ENCODE data around the gene TELO2. TPM values are rescaled to one million over a fixed set of nuclear protein-coding genes. Genes with fewer than 3 reads are reported as not detected.

TELO2 gene
- total RNA-seq, 2 donors from 2014 or later, result 24.8 to 27.9 TPM

GRCh38 chr16:1519831-1520230 lies 26.7 kb downstream of the TELO2 start:
- H3K9me3 ChIP-seq, result no peaks in the 10 kb centered on the region
- ATAC-seq (ENCODE audit: insufficient number of reproducible peaks, low FRiP score, low read depth) (no peak), DNase-seq (ENCODE audit: low spot score) (no peak)
- no peaks in the 10 kb centered on the region for H3K27me3 ChIP-seq (replicated peaks; ENCODE audit: insufficient read depth)
- no peak overlapping the region for H3K4me3 ChIP-seq
- H3K27ac ChIP-seq, result no peak overlapping the region
- H3K4me1 ChIP-seq (ENCODE audit: control insufficient read depth in 1 of 2, low read depth in 2 of 2), result no peaks in the 10 kb centered on the region
- no peak for TF ChIP-seq CTCF (IDR thresholded peaks at IDR 0.05)
- peaks cover 18% of the 10 kb centered on the region for H3K36me3 ChIP-seq

- ATAC-seq (ENCODE audit: insufficient number of reproducible peaks, low FRiP score, low read depth), result no peak
- H3K4me1 ChIP-seq (ENCODE audit: control insufficient read depth in 1 of 2, low read depth in 2 of 2), result no peaks in the 10 kb centered on the region
- H3K36me3 ChIP-seq, result peaks cover 18% of the 10 kb centered on the region
- H3K27ac ChIP-seq, result no peak overlapping the region
- H3K4me3 ChIP-seq, result no peak overlapping the region
- H3K27me3 ChIP-seq (replicated peaks; ENCODE audit: insufficient read depth), result no peaks in the 10 kb centered on the region
- TF ChIP-seq CTCF (IDR thresholded peaks at IDR 0.05), result no peak
- no peaks in the 10 kb centered on the region for H3K9me3 ChIP-seq
- DNase-seq (ENCODE audit: low spot score), result no peak
Observed at GRCh38 chr16:1520461-1520860, 27.3 kb downstream of the TELO2 start.

- Histone ChIP-seq H3K36me3 (peaks cover 9% of the 10 kb centered on the region), H3K27me3 (replicated peaks; ENCODE audit: insufficient read depth) (no peaks in the 10 kb centered on the region), H3K4me3 (no peak overlapping the region), H3K27ac (no peak overlapping the region), H3K9me3 (no peaks in the 10 kb centered on the region), H3K4me1 (ENCODE audit: control insufficient read depth in 1 of 2, low read depth in 2 of 2) (no peaks in the 10 kb centered on the region)
- ATAC-seq (ENCODE audit: insufficient number of reproducible peaks, low FRiP score, low read depth) (no peak), DNase-seq (ENCODE audit: low spot score) (no peak)
- no peak for TF ChIP-seq CTCF (IDR thresholded peaks at IDR 0.05)
Observed at GRCh38 chr16:1523581-1524245, 30.6 kb downstream of the TELO2 start.

- H3K4me1 ChIP-seq (ENCODE audit: control insufficient read depth in 1 of 2, low read depth in 2 of 2), result no peaks in the 10 kb centered on the region
- TF ChIP-seq CTCF (IDR thresholded peaks at IDR 0.05), result no peak
- ATAC-seq (ENCODE audit: insufficient number of reproducible peaks, low FRiP score, low read depth) (no peak), DNase-seq (ENCODE audit: low spot score) (no peak)
- no peak overlapping the region for H3K4me3 ChIP-seq
- H3K9me3 ChIP-seq, result no peaks in the 10 kb centered on the region
- H3K27me3 ChIP-seq (replicated peaks; ENCODE audit: insufficient read depth), result no peaks in the 10 kb centered on the region
- H3K36me3 ChIP-seq, result peaks cover 9% of the 10 kb centered on the region
- H3K27ac ChIP-seq, result no peak overlapping the region
Observed at GRCh38 chr16:1524366-1524765, 31.2 kb downstream of the TELO2 start.

GRCh38 chr16:1525871-1526607 lies 32.9 kb downstream of the TELO2 start:
- H3K27me3 ChIP-seq (replicated peaks; ENCODE audit: insufficient read depth), result no peaks in the 10 kb centered on the region
- H3K27ac ChIP-seq, result no peak overlapping the region
- H3K4me3 ChIP-seq, result no peak overlapping the region
- no peak for TF ChIP-seq CTCF (IDR thresholded peaks at IDR 0.05)
- ATAC-seq (ENCODE audit: insufficient number of reproducible peaks, low FRiP score, low read depth), result no peak
- no peaks in the 10 kb centered on the region for H3K36me3 ChIP-seq
- no peak for DNase-seq (ENCODE audit: low spot score)
- no peaks in the 10 kb centered on the region for H3K9me3 ChIP-seq
- peaks cover 0 to under 1% of the 10 kb centered on the region in 2 donors for H3K4me1 ChIP-seq (ENCODE audit: control insufficient read depth in 1 of 2, low read depth in 2 of 2)

Data from thoracic aorta (tissue), 2 donors.